Eye (tissue), 1 donor: Measurements from ENCODE around the gene FOXP2.
"Not testable (repeated sequence)": the region's sequence is repeated elsewhere in the genome, so short reads cannot be mapped to it uniquely, and the experiment has no call there.

ENCODE experiments used
- DNase-seq: peaks from one replicate; pipeline ENCODE4 v3.0.0-alpha.2; 2015

The FOXP2 gene

DNA sequence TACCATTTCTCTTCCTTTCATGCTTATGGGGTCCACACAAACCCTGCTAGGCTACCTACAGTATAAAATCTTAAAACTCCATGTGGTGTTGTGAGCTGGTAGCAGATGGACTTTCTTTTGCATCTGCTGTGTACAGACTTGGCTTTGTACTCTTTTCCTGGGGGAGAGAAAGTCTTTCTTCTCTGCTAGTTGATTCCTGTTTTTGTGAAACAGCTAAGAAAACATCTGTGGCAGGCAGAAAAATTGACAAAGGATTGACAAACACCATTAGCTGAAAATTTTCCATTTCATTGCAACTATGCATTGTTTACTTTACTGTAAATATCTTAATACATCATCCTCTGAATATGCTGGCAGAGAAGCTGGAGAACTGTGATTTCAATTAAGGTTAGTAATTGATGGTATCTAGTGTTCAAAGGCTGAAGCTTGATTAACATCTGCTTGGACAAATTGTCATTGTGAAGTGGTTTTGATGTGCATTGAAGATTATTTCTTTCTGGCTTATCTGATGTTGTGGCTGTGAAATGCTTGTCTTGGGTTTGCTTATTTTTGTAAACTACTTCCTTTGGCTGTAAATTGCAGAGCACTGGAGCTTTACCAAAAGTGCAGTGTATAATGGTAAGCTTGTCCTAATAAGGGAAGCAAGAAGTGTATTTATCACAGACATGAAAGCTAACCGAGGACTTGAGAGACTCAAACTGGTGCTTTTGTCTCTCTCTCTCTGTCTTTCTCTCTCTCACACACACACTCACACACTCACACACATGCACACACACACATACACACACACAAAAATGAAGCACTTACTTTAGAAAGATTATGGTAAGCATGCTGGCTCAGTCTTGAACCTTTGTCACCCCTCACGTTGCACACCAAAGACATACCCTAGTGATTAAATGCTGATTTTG lies at the start of gene FOXP2:
FOXP2 (plus strand) TSS at position 660 of the 908 bp plus-strand sequence. CDS start 11,697 bp downstream, outside the sequence.
- DNase-seq: peak; percentile 87

DNA sequence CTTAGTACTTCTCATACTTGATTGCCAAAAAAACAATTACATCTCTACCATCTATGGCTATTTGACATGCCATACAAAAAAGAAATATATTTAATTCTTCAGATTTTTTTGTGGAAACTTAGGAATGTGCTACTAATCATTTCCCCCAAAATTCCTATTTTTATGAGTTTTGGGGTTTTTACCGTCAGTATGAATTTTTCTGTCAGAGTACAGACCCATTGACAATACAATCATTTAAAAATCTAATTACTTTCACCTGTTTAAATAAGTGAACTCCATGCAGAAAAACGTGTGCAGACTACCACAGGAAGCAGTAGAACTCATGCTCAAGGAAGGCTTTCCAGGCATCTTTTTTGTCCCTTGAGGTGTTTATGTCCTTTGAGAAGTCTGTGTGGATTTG lies 48.8 kb upstream of the FOXP2 start:
- peak; percentile 8 for DNase-seq

- no peak for DNase-seq
These were observed 46.1 kb upstream of the FOXP2 start for GRCh38 chr7:114368492-114368891.

GRCh38 chr7:114369294-114369693 lies 45.3 kb upstream of the FOXP2 start:
- DNase-seq: no peak

- no peak for DNase-seq
These were observed 42.0 kb upstream of the FOXP2 start for GRCh38 chr7:114372619-114373018.

DNA sequence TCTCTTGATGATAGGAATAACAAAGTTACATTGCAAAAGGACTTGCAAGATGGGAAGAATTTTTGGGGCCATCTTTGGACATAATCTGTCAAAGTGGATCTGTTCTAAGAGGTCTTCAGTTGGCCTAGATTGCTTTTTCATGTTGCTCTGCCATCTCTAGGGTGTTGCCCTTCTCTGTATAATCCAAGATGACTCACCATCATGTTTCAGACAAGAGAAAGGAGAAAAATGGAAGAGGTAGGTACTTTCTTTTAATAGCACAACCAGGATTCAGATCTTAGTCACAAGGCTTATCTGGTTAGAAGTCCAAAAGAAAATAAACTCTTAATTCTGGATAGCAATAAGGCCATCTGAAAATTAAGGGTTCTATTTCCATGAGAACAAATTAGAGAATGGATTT lies 38.7 kb upstream of the FOXP2 start:
- no peak for DNase-seq

- DNase-seq: not testable (repeated sequence)
These were observed 30.7 kb upstream of the FOXP2 start for GRCh38 chr7:114383946-114384345.

GRCh38 chr7:114384346-114384745 lies 30.3 kb upstream of the FOXP2 start:
- DNase-seq: not testable (repeated sequence)

GRCh38 chr7:114388021-114388420 lies 26.6 kb upstream of the FOXP2 start:
- no peak for DNase-seq

DNA sequence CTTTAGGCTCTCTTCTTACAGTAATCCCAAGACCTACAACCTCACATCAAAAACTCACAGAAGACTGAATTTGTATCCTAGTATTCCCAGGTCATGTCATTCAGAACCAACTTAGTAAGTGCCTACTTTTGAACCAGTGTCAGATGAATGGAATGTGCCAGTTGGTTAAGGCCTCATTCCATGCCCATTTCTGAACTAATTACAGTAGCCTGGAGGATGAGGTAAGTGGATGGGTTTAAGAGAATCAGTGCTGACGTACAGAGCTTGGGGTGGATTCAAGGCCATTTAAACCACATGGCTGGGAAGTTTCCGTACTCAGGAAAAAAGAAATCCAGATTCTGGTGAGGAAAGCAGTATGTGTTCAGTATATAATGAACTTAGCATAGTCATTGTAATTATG lies 21.9 kb upstream of the FOXP2 start:
- DNase-seq: no peak

GRCh38 chr7:114402876-114403635 lies 11.6 kb upstream of the FOXP2 start:
- DNase-seq: no peak

GRCh38 chr7:114405427-114405826 lies 9.2 kb upstream of the FOXP2 start:
- no peak for DNase-seq

DNA sequence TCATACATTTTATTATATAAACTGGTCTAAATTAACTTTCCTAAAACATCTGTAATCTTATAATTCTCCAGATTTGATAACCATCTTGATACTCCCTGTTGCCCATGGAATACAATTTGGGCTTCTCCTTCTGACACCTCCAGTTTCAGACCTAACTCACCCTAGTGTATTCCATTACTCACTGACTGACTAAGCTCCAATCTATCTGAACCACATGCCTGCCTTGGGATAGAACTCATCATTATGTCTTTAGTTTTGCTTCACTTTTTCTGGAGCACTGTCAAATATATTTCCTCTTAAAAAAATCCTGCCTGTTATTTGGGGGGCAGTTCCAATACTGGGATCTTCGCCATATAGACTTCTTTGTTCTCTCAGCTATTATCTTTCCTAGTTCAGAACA lies 4.9 kb upstream of the FOXP2 start:
- DNase-seq: no peak

- peak; percentile 61 for DNase-seq
These were observed 2.1 kb upstream of the FOXP2 start for GRCh38 chr7:114412548-114412947.

DNA sequence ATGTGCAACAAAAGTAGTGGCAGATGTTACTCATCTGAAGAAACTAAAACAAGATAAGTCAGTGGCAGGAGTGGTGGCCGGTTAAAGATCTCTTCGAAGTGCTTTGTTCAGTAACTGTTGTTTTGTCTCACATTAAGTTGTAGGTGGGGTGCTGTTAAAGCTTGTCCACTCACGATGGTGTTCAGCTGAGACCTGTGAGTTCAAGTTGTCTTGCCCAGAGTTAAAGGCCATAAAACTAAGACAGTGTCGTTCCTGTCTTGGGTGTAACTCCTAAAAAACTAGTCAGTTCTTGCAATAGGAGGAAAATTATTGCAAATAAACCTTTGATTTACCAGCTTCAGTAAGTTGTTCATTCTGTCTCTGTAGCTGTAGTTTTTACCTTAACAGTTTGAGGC lies 857 bp upstream of the FOXP2 start:
- DNase-seq: peak; percentile 66

- DNase-seq: peak; percentile 73
These were observed 712 bp downstream of the FOXP2 start for GRCh38 chr7:114415064-114415989.

- DNase-seq: peak; percentile 61
These were observed 1.7 kb downstream of the FOXP2 start for GRCh38 chr7:114416129-114416990.

- no peak for DNase-seq
These were observed 2.7 kb downstream of the FOXP2 start for GRCh38 chr7:114417290-114417689.

GRCh38 chr7:114418117-114418516 lies 3.5 kb downstream of the FOXP2 start:
- peak; percentile 79 for DNase-seq

DNA sequence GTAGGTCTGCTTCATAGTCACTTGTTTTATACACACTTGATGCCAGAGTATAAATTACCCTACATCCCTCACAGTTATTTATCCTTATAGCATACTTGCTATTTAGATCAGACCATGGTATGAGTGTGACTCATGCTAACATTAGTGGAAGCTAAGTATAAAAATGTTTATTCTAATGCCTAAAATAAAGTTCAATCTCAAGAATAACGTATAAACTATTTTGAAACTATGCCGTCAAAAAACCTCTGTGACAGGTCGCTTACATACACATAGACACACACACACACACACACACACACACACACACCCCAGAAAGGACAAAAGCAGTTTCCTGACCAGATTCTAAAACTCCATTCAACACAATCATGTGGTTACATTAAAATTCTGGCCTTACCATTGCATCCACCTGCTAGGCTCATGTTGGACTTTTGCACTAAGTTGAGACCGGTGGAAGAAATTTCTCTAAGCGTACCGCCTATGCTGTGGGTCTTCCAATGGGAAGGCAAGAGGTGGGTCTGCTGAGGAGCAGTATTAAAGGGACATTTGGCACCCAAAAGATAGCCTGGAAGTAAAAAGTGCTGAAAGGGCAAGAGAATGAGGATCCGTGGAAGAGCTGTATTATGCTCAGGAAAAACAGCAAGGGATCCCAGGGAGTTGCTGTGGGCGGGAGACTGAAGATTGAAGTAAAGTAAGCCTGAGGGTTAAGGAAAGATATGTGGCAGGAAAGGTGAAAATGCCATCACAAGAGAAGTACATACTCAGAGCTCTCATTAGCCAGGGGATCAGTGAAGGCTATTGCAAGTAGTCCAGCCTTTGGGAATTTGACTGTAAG lies 5.0 kb downstream of the FOXP2 start:
- no peak for DNase-seq
